ENCODE data around the gene ADARB2.
"Not testable (repeated sequence)": the region's sequence is repeated elsewhere in the genome, so short reads cannot be mapped to it uniquely, and the experiment has no call there.

ADARB2 gene

GRCh38 chr10:1542941-1543340, 194.4 kb downstream of the ADARB2 start:
- H3K4me1 ChIP-seq (ENCODE audit: control insufficient read depth, insufficient read depth, low read length): no peaks in the 10 kb centered on the region
- H3K27me3 ChIP-seq (ENCODE audit: control insufficient read depth, insufficient read depth, low read length): no peaks in the 10 kb centered on the region
- no peaks in the 10 kb centered on the region for H3K36me3 ChIP-seq (ENCODE audit: control insufficient read depth, insufficient read depth, low read length)
- H3K4me3 ChIP-seq (ENCODE audit: low read depth, low read length): no peak overlapping the region
- no peaks in the 10 kb centered on the region for H3K9me3 ChIP-seq (ENCODE audit: control insufficient read depth, insufficient read depth, low read length)
- no peak overlapping the region for H3K9ac ChIP-seq (ENCODE audit: low read depth, low read length)

DNA sequence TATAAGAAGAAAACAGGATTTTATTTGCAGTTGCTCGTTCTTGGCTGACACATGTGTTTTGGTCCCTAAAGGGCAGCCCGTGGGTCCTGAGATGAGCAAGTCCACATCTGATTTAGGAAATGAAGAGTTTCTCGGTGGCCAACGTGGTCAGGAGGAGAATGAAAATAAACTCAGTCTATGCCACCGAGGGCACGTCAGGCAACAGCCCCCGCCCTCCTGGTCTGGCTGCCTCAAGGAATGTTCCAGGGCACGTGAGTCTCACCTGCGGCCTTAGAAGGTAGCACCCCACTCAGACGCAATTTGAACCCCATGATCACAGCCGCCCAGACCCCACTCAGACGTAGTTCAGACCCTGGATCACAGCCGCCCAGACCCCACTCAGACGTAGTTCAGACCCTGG, 197.2 kb downstream of the ADARB2 start:
- no peaks in the 10 kb centered on the region for H3K27me3 ChIP-seq (ENCODE audit: control insufficient read depth, insufficient read depth, low read length)
- H3K4me1 ChIP-seq (ENCODE audit: control insufficient read depth, insufficient read depth, low read length): no peaks in the 10 kb centered on the region
- no peaks in the 10 kb centered on the region for H3K36me3 ChIP-seq (ENCODE audit: control insufficient read depth, insufficient read depth, low read length)
- H3K4me3 ChIP-seq (ENCODE audit: low read depth, low read length): no peak overlapping the region
- no peak overlapping the region for H3K9ac ChIP-seq (ENCODE audit: low read depth, low read length)
- H3K9me3 ChIP-seq (ENCODE audit: control insufficient read depth, insufficient read depth, low read length): no peaks in the 10 kb centered on the region

- no peaks in the 10 kb centered on the region for H3K27me3 ChIP-seq (ENCODE audit: control insufficient read depth, insufficient read depth, low read length)
These were observed 198.1 kb downstream of the ADARB2 start for GRCh38 chr10:1539216-1539615.

DNA sequence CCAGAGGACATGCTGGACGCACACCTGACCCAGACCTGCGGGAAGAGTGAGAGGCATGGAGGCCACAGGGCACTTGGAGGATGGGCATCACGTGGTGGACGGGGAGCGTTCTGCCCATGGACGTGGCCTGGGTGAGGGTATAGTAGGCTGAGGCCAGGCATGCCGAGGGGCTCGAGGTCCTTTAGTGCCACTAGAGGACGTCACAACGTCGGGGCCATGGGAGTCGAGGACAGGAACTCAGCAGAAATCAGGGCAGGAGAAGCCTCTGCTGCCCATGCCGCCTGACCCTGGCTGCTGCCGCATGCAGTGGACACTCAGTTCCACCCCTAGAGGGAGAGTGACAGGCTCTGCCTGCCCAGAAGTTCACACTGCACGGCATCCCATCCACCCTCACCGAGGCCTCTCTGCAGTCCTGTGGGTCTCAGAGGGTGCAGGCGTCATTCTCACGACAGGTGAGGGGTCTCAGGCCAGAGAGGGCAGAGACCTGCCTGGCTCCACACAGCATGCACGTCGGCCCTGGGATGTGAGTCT, 198.7 kb downstream of the ADARB2 start:
- H3K36me3 ChIP-seq (ENCODE audit: control insufficient read depth, insufficient read depth, low read length): no peaks in the 10 kb centered on the region
- H3K4me1 ChIP-seq (ENCODE audit: control insufficient read depth, insufficient read depth, low read length): no peaks in the 10 kb centered on the region
- H3K4me3 ChIP-seq (ENCODE audit: low read depth, low read length): no peak overlapping the region
- no peak overlapping the region for H3K9ac ChIP-seq (ENCODE audit: low read depth, low read length)
- no peaks in the 10 kb centered on the region for H3K9me3 ChIP-seq (ENCODE audit: control insufficient read depth, insufficient read depth, low read length)
- H3K27me3 ChIP-seq (ENCODE audit: control insufficient read depth, insufficient read depth, low read length): no peaks in the 10 kb centered on the region

More at GRCh38 chr10:1539216-1539615, 198.1 kb downstream of the ADARB2 start:
- no peak overlapping the region for H3K9ac ChIP-seq (ENCODE audit: low read depth, low read length)
- no peaks in the 10 kb centered on the region for H3K9me3 ChIP-seq (ENCODE audit: control insufficient read depth, insufficient read depth, low read length)
- no peaks in the 10 kb centered on the region for H3K4me1 ChIP-seq (ENCODE audit: control insufficient read depth, insufficient read depth, low read length)
- H3K36me3 ChIP-seq (ENCODE audit: control insufficient read depth, insufficient read depth, low read length): no peaks in the 10 kb centered on the region
- H3K4me3 ChIP-seq (ENCODE audit: low read depth, low read length): no peak overlapping the region

GRCh38 chr10:1538121-1538520, 199.2 kb downstream of the ADARB2 start:
- H3K4me1 ChIP-seq (ENCODE audit: control insufficient read depth, insufficient read depth, low read length): no peaks in the 10 kb centered on the region
- H3K4me3 ChIP-seq (ENCODE audit: low read depth, low read length): no peak overlapping the region
- no peaks in the 10 kb centered on the region for H3K36me3 ChIP-seq (ENCODE audit: control insufficient read depth, insufficient read depth, low read length)
- H3K9me3 ChIP-seq (ENCODE audit: control insufficient read depth, insufficient read depth, low read length): no peaks in the 10 kb centered on the region
- H3K27me3 ChIP-seq (ENCODE audit: control insufficient read depth, insufficient read depth, low read length): no peaks in the 10 kb centered on the region
- no peak overlapping the region for H3K9ac ChIP-seq (ENCODE audit: low read depth, low read length)

GRCh38 chr10:1537449-1537848, 199.9 kb downstream of the ADARB2 start:
- H3K4me3 ChIP-seq (ENCODE audit: low read depth, low read length); H3K9ac ChIP-seq (ENCODE audit: low read depth, low read length); H3K9me3 ChIP-seq (ENCODE audit: control insufficient read depth, insufficient read depth, low read length); H3K4me1 ChIP-seq (ENCODE audit: control insufficient read depth, insufficient read depth, low read length); H3K36me3 ChIP-seq (ENCODE audit: control insufficient read depth, insufficient read depth, low read length); H3K27me3 ChIP-seq (ENCODE audit: control insufficient read depth, insufficient read depth, low read length): not testable (repeated sequence)

GRCh38 chr10:1536341-1536740, 201.0 kb downstream of the ADARB2 start:
- no peaks in the 10 kb centered on the region for H3K27me3 ChIP-seq (ENCODE audit: control insufficient read depth, insufficient read depth, low read length)
- H3K9ac ChIP-seq (ENCODE audit: low read depth, low read length): no peak overlapping the region
- H3K4me3 ChIP-seq (ENCODE audit: low read depth, low read length): no peak overlapping the region
- no peaks in the 10 kb centered on the region for H3K9me3 ChIP-seq (ENCODE audit: control insufficient read depth, insufficient read depth, low read length)
- H3K36me3 ChIP-seq (ENCODE audit: control insufficient read depth, insufficient read depth, low read length): no peaks in the 10 kb centered on the region
- H3K4me1 ChIP-seq (ENCODE audit: control insufficient read depth, insufficient read depth, low read length): no peaks in the 10 kb centered on the region

DNA sequence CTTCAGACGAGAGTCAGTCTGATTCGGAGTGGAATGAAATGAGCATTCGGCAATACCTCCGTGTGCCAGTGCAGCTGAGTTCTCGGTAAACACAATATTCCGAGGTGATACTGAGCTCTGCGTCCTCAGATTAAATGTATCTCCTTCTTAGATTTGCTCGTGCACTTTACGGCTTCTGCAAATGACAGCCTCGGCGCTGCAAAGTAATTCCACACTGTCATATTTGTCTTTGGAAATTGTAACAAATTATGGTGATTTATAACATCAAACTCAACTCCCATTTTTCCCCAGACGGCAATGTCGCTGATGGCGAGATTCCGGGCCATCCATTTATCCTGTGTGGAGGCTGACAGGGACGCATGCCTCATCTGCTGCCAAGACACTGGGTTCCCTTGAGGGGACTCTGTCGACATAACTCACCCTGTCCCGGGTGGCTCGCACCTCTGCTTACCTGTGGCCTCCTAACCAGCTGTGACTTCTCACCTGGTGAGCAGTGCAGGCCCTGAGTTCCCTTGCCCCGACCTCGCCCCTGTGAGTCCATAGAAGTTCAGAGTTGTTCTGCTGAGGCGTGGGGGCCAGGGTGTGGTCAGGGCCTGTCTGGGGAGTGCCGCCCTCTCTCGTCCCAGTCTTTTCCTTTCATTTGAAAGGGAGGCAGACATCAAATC, 201.9 kb downstream of the ADARB2 start:
- Histone ChIP-seq H3K27me3 (ENCODE audit: control insufficient read depth, insufficient read depth, low read length) (no peaks in the 10 kb centered on the region), H3K9me3 (ENCODE audit: control insufficient read depth, insufficient read depth, low read length) (no peaks in the 10 kb centered on the region), H3K36me3 (ENCODE audit: control insufficient read depth, insufficient read depth, low read length) (no peaks in the 10 kb centered on the region), H3K4me3 (ENCODE audit: low read depth, low read length) (no peak overlapping the region), H3K4me1 (ENCODE audit: control insufficient read depth, insufficient read depth, low read length) (no peaks in the 10 kb centered on the region), H3K9ac (ENCODE audit: low read depth, low read length) (no peak overlapping the region)

GRCh38 chr10:1534820-1535219, 202.5 kb downstream of the ADARB2 start:
- Histone ChIP-seq H3K27me3 (ENCODE audit: control insufficient read depth, insufficient read depth, low read length) (no peaks in the 10 kb centered on the region), H3K9me3 (ENCODE audit: control insufficient read depth, insufficient read depth, low read length) (no peaks in the 10 kb centered on the region), H3K4me3 (ENCODE audit: low read depth, low read length) (no peak overlapping the region), H3K4me1 (ENCODE audit: control insufficient read depth, insufficient read depth, low read length) (no peaks in the 10 kb centered on the region), H3K36me3 (ENCODE audit: control insufficient read depth, insufficient read depth, low read length) (no peaks in the 10 kb centered on the region), H3K9ac (ENCODE audit: low read depth, low read length) (no peak overlapping the region)

DNA sequence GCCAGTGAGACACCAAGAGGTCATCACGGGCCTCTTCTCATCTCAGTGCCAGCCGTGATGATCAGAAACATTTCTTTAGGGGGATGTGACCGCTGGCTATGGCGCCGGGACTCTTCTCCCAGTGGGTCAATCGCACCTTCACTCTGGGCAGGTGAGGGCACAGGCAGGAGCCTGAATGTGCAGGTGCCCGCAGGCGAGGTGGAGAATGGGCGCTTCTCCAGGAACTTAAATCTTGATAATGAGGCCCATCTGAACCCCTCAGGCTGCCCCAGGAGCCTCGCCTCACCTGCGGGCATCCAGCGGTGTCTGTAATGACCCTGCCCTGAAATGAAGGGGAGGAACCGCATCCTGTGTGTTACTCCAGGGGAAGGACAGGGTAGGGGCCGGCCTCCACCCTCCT, 204.7 kb downstream of the ADARB2 start:
- H3K36me3 ChIP-seq (ENCODE audit: control insufficient read depth, insufficient read depth, low read length): no peaks in the 10 kb centered on the region
- no peaks in the 10 kb centered on the region for H3K9me3 ChIP-seq (ENCODE audit: control insufficient read depth, insufficient read depth, low read length)
- no peaks in the 10 kb centered on the region for H3K4me1 ChIP-seq (ENCODE audit: control insufficient read depth, insufficient read depth, low read length)
- H3K27me3 ChIP-seq (ENCODE audit: control insufficient read depth, insufficient read depth, low read length): no peaks in the 10 kb centered on the region
- H3K9ac ChIP-seq (ENCODE audit: low read depth, low read length): no peak overlapping the region
- no peak overlapping the region for H3K4me3 ChIP-seq (ENCODE audit: low read depth, low read length)

- H3K9ac ChIP-seq (ENCODE audit: low read depth, low read length): no peak overlapping the region
- H3K36me3 ChIP-seq (ENCODE audit: control insufficient read depth, insufficient read depth, low read length): no peaks in the 10 kb centered on the region
- no peak overlapping the region for H3K4me3 ChIP-seq (ENCODE audit: low read depth, low read length)
- no peaks in the 10 kb centered on the region for H3K9me3 ChIP-seq (ENCODE audit: control insufficient read depth, insufficient read depth, low read length)
- no peaks in the 10 kb centered on the region for H3K4me1 ChIP-seq (ENCODE audit: control insufficient read depth, insufficient read depth, low read length)
- H3K27me3 ChIP-seq (ENCODE audit: control insufficient read depth, insufficient read depth, low read length): no peaks in the 10 kb centered on the region
These were observed 205.3 kb downstream of the ADARB2 start for GRCh38 chr10:1531883-1532597.

DNA sequence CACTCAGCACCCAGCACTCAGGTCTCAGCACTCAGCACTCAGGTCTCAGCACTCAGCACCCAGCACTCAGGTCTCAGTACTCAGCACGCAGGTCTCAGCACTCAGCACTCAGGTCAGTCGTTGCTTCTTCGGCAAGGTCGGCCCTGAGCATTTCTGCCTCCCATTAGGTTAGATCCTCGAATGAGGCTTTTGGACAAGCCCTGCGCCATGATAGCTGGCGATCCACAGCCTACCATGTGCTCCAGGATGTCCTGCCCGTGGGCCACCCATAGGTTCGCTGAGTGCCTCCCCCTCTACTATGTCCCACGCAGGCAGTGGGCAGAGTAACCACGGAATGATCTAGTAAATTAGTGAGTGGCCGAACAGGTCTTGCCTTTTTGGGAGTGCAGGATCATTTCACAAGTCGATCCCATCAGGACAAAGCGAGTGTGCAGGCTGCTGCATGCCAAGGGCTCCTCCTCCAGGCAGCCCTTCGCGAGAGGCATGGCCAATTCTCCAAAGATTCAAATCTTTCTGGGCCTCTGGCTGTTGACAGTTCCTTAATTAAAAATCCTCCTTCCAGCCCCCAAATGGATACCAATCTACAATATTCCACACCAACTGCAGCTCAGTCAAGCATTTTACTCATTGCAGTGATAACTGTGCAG, 206.3 kb downstream of the ADARB2 start:
- no peaks in the 10 kb centered on the region for H3K36me3 ChIP-seq (ENCODE audit: control insufficient read depth, insufficient read depth, low read length)
- H3K4me1 ChIP-seq (ENCODE audit: control insufficient read depth, insufficient read depth, low read length): no peaks in the 10 kb centered on the region
- H3K4me3 ChIP-seq (ENCODE audit: low read depth, low read length): no peak overlapping the region
- H3K9me3 ChIP-seq (ENCODE audit: control insufficient read depth, insufficient read depth, low read length): no peaks in the 10 kb centered on the region
- H3K27me3 ChIP-seq (ENCODE audit: control insufficient read depth, insufficient read depth, low read length): no peaks in the 10 kb centered on the region
- no peak overlapping the region for H3K9ac ChIP-seq (ENCODE audit: low read depth, low read length)
